HG02943 (cell line): ENCODE results near the gene KRT75.

ENCODE experiments used
- ATAC-seq: cut with Tn5 transposase; IDR thresholded peaks from one replicate; pipeline ENCODE4 v1.9.1; 2021; ENCODE audit warnings: mild to moderate bottlenecking, low read depth, moderate library complexity; ENCODE audit not compliant: unreplicated experiment

KRT75 gene

GRCh38 chr12:52395761-52396434 is 38.3 kb downstream of the KRT75 start:
- no peak for ATAC-seq

GRCh38 chr12:52394836-52395405 is 39.2 kb downstream of the KRT75 start:
- ATAC-seq: no peak

GRCh38 chr12:52392465-52393007 is 41.6 kb downstream of the KRT75 start:
- no peak for ATAC-seq

GRCh38 chr12:52391618-52392002 is 42.6 kb downstream of the KRT75 start:
- no peak for ATAC-seq

GRCh38 chr12:52390739-52391617 is 43.2 kb downstream of the KRT75 start:
- ATAC-seq: no peak

GRCh38 chr12:52389313-52390207 is 44.6 kb downstream of the KRT75 start:
- no peak for ATAC-seq

GRCh38 chr12:52387859-52388258 is 46.3 kb downstream of the KRT75 start:
- no peak for ATAC-seq

GRCh38 chr12:52385226-52385702 is 48.9 kb downstream of the KRT75 start, which contains the start of gene KRT84:
TSS of gene KRT84 (minus strand) at chr12:52385652. CDS start at chr12:52385585, 67 bp downstream.
- ATAC-seq: no peak

- no peak for ATAC-seq
Observed at GRCh38 chr12:52383331-52383730, 50.8 kb downstream of the KRT75 start.

- ATAC-seq: no peak
Observed at GRCh38 chr12:52382854-52383253, 51.3 kb downstream of the KRT75 start.

GRCh38 chr12:52381206-52381605 is 53.0 kb downstream of the KRT75 start:
- ATAC-seq: no peak

GRCh38 chr12:52380271-52380694 is 53.9 kb downstream of the KRT75 start:
- no peak for ATAC-seq

GRCh38 chr12:52379536-52379935 is 54.6 kb downstream of the KRT75 start:
- no peak for ATAC-seq

- ATAC-seq: no peak
Observed at GRCh38 chr12:52378091-52378490, 56.1 kb downstream of the KRT75 start.

GRCh38 chr12:52377266-52377665 is 56.9 kb downstream of the KRT75 start:
- no peak for ATAC-seq
